Lower lobe of right lung (tissue), 2 donors: ENCODE measurements around the gene CALD1. TPM values are rescaled to one million over a fixed set of nuclear protein-coding genes. Genes with fewer than 3 reads are reported as not detected.

ENCODE experiments used
- ATAC-seq, 2 donors: fragments of 200-7000 bp; cut with Tn5 transposase; one replicate each; pipeline ENCODE4 v1.9.1; 2020 to 2022; ENCODE audit warnings: mild to moderate bottlenecking in 2 of 2, moderate library complexity in 2 of 2
- DNase-seq: peaks from one replicate; pipeline ENCODE4 v3.0.0-alpha.2; 2020
- H3K27ac ChIP-seq: fragments of 200-600 bp; one replicate; pipeline ENCODE4 v1.8.0; 2022
- H3K27me3 ChIP-seq: fragments of 200-600 bp; one replicate; pipeline ENCODE4 v1.8.0; 2022; ENCODE audit warnings: low read depth
- H3K36me3 ChIP-seq: fragments of 200-600 bp; one replicate; pipeline ENCODE4 v1.8.0; 2022; ENCODE audit warnings: mild to moderate bottlenecking
- H3K4me1 ChIP-seq: fragments of 200-600 bp; one replicate; pipeline ENCODE4 v1.8.0; 2022
- H3K4me3 ChIP-seq: fragments of 200-600 bp; one replicate; pipeline ENCODE4 v1.8.0; 2022; ENCODE audit warnings: mild to moderate bottlenecking
- H3K9me3 ChIP-seq: fragments of 200-600 bp; one replicate; pipeline ENCODE4 v1.8.0; 2022
- CTCF ChIP-seq: fragments of 200-600 bp; IDR thresholded peaks from one replicate; pipeline ENCODE4 v1.8.0; 2022; ENCODE audit warnings: antibody characterized with exemption, mild to moderate bottlenecking
- intact Hi-C: fragments of 100-400 bp; cut with DNase I; formaldehyde crosslinking; loops from one replicate; pipeline ENCODE4 v1.11.0; 2022
- total RNA-seq: library from RNA; stranded (reverse); fragmentation: NEBNext Ultra II Directional; extraction: Animal tissue kit (Norgen Biotek cat#: 25700); gene quantifications from one replicate; pipeline ENCODE4 v1.2.1, GENCODE V29; 2021
- donor health status: DM: no; HTN: yes; CAD: no; lungs with severe emphysema.

CALD1 gene
- total RNA-seq, 1 donor from 2014 or later = 140 TPM

DNA sequence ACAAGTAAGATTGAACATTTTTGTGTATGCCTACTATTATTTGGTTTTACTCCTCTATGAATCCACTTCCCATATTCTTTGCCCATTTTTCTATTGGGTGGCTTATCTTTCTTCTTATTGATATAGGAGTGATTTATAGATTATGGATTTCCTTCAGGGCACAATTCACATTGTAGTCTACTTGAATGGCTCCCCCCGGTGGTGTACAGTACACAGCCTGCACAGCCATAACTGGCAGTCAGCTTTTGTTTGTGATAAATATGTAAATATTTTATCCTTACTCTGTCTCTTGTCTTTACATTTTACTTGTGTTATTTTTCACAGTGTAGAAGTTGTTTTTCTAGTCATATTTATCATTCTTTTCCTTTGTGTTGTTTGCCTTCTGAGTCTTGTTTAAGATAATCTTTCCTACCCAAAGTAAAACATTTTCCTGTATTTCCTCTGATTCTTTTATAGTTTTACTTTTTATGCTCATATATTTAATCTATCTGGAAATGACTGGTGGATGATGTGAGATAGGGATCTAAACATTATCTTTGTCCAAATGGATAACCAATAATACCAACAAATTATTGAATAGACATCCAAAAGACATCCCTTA lies 23.9 kb upstream of the CALD1 start:
- Histone ChIP-seq H3K27me3 (no peaks in the 10 kb centered on the region), H3K27ac (no peak overlapping the region), H3K4me3 (no peak overlapping the region), H3K4me1 (no peaks in the 10 kb centered on the region), H3K36me3 (no peaks in the 10 kb centered on the region), H3K9me3 (no peaks in the 10 kb centered on the region)
- no peak for ATAC-seq
- no peak for DNase-seq
- intact Hi-C loops = no loop called here
- peak; percentile 52 for TF ChIP-seq CTCF

GRCh38 chr7:134757938-134758337 lies 21.5 kb upstream of the CALD1 start:
- Histone ChIP-seq H3K4me1 (no peaks in the 10 kb centered on the region), H3K36me3 (no peaks in the 10 kb centered on the region), H3K27ac (no peak overlapping the region), H3K4me3 (no peak overlapping the region), H3K9me3 (no peaks in the 10 kb centered on the region), H3K27me3 (no peaks in the 10 kb centered on the region)
- intact Hi-C loops = no loop called here
- no peak for DNase-seq
- no peak for TF ChIP-seq CTCF
- no peak for ATAC-seq

DNA sequence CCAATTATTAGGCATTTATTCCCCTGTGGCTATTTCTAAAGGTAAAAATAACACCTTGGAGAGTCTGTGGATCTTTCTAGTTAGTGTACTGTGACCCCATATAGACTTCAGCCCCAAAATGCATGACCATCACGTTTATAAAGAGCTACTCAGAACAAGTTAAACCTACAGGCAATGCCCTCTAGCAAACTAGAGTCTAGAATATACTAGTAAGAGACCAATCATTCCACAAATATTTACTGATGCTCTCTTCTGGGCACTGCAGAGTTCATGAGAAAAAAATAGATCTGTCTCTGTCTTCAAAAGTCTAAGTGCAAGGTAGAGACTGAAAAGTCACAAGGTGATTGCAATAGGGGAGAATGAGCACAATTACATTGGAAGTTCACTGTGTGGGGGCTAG lies 20.5 kb upstream of the CALD1 start:
- no peak for TF ChIP-seq CTCF
- Histone ChIP-seq H3K36me3 (no peaks in the 10 kb centered on the region), H3K9me3 (no peaks in the 10 kb centered on the region), H3K4me1 (no peaks in the 10 kb centered on the region), H3K27ac (no peak overlapping the region), H3K27me3 (no peaks in the 10 kb centered on the region), H3K4me3 (no peak overlapping the region)
- no peak for ATAC-seq
- no peak for DNase-seq
- intact Hi-C loops = no loop called here

GRCh38 chr7:134761266-134761665 lies 18.2 kb upstream of the CALD1 start:
- no peak for ATAC-seq
- intact Hi-C loops = no loop called here
- H3K27ac ChIP-seq = no peak overlapping the region

DNA sequence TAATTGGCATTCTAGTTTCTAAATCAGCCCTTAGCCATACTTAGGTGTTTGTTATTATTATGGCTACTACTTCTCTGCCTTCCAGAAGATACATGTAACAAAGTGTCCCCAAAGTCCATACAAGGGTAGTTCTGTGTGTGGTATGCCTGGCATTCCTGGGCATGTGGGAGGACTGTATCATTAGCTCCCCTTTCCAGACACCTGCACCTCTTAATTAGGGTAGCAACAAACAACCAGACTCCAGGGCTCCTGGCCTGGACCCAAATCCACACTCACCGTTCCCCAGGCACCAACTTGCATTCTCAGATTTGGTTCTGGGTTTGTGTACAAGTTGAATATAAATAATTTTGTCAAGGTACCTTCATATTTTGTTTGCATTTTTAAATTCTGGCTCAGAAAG lies 15.5 kb upstream of the CALD1 start:
- DNase-seq (no peak), ATAC-seq (no peak)
- Histone ChIP-seq H3K27me3 (no peaks in the 10 kb centered on the region), H3K9me3 (no peaks in the 10 kb centered on the region), H3K27ac (no peak overlapping the region), H3K4me1 (no peaks in the 10 kb centered on the region), H3K4me3 (no peak overlapping the region), H3K36me3 (no peaks in the 10 kb centered on the region)
- intact Hi-C loops = no loop called here
- no peak for TF ChIP-seq CTCF

More at GRCh38 chr7:134761266-134761665, 18.2 kb upstream of the CALD1 start:
- TF ChIP-seq CTCF = no peak
- Histone ChIP-seq H3K9me3 (no peaks in the 10 kb centered on the region), H3K27me3 (no peaks in the 10 kb centered on the region), H3K36me3 (no peaks in the 10 kb centered on the region), H3K4me1 (no peaks in the 10 kb centered on the region), H3K4me3 (no peak overlapping the region)
- DNase-seq = no peak
